HEK293 (cell line): ENCODE measurements around the gene STARD5.

ENCODE experiments used
- ZBTB21 ChIP-seq: fragments of 450-650 bp; formaldehyde crosslinking; IDR thresholded peaks from 2 replicates; pipeline ENCODE4 v1.5.1; 2017; ENCODE audit warnings: missing biosample characterization, missing genetic modification characterization
- ZNF24 ChIP-seq: fragments of 450-650 bp; formaldehyde crosslinking; IDR thresholded peaks from 2 replicates; pipeline ENCODE4 v1.5.1; 2016; ENCODE audit warnings: missing biosample characterization, missing genetic modification characterization
- ZNF324 ChIP-seq: fragments of 450-650 bp; formaldehyde crosslinking; IDR thresholded peaks from 2 replicates; pipeline ENCODE4 v1.5.1; 2016; ENCODE audit warnings: missing biosample characterization, missing genetic modification characterization
- ZNF785 ChIP-seq: fragments of 450-650 bp; formaldehyde crosslinking; IDR thresholded peaks from 2 replicates; pipeline ENCODE4 v1.5.1; 2016; ENCODE audit warnings: missing biosample characterization, missing genetic modification characterization
- TF ChIP-seq, protein P1 (sequence below): fragments of 450-650 bp; formaldehyde crosslinking; IDR thresholded peaks from 2 replicates; pipeline ENCODE4 v1.5.1; 2016; ENCODE audit warnings: missing biosample characterization, missing genetic modification characterization
- TF ChIP-seq, protein P2 (sequence below): fragments of 450-650 bp; formaldehyde crosslinking; IDR thresholded peaks from 2 replicates; pipeline ENCODE4 v1.5.1; 2016; ENCODE audit warnings: missing biosample characterization, missing genetic modification characterization, low read depth
- TF ChIP-seq, protein P3 (sequence below): fragments of 450-650 bp; formaldehyde crosslinking; IDR thresholded peaks from 2 replicates; pipeline ENCODE4 v1.5.1; 2017; ENCODE audit warnings: missing biosample characterization, missing genetic modification characterization

- TF ChIP-seq, protein P1, sequence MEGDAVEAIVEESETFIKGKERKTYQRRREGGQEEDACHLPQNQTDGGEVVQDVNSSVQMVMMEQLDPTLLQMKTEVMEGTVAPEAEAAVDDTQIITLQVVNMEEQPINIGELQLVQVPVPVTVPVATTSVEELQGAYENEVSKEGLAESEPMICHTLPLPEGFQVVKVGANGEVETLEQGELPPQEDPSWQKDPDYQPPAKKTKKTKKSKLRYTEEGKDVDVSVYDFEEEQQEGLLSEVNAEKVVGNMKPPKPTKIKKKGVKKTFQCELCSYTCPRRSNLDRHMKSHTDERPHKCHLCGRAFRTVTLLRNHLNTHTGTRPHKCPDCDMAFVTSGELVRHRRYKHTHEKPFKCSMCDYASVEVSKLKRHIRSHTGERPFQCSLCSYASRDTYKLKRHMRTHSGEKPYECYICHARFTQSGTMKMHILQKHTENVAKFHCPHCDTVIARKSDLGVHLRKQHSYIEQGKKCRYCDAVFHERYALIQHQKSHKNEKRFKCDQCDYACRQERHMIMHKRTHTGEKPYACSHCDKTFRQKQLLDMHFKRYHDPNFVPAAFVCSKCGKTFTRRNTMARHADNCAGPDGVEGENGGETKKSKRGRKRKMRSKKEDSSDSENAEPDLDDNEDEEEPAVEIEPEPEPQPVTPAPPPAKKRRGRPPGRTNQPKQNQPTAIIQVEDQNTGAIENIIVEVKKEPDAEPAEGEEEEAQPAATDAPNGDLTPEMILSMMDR (tag by site-specific recombination): no peak
- TF ChIP-seq, protein P2, sequence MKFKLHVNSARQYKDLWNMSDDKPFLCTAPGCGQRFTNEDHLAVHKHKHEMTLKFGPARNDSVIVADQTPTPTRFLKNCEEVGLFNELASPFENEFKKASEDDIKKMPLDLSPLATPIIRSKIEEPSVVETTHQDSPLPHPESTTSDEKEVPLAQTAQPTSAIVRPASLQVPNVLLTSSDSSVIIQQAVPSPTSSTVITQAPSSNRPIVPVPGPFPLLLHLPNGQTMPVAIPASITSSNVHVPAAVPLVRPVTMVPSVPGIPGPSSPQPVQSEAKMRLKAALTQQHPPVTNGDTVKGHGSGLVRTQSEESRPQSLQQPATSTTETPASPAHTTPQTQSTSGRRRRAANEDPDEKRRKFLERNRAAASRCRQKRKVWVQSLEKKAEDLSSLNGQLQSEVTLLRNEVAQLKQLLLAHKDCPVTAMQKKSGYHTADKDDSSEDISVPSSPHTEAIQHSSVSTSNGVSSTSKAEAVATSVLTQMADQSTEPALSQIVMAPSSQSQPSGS (tag by site-specific recombination): no peak
- TF ChIP-seq ZBTB21 (tag by site-specific recombination): no peak
- TF ChIP-seq, protein P3, sequence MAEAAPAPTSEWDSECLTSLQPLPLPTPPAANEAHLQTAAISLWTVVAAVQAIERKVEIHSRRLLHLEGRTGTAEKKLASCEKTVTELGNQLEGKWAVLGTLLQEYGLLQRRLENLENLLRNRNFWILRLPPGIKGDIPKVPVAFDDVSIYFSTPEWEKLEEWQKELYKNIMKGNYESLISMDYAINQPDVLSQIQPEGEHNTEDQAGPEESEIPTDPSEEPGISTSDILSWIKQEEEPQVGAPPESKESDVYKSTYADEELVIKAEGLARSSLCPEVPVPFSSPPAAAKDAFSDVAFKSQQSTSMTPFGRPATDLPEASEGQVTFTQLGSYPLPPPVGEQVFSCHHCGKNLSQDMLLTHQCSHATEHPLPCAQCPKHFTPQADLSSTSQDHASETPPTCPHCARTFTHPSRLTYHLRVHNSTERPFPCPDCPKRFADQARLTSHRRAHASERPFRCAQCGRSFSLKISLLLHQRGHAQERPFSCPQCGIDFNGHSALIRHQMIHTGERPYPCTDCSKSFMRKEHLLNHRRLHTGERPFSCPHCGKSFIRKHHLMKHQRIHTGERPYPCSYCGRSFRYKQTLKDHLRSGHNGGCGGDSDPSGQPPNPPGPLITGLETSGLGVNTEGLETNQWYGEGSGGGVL (tag by site-specific recombination): no peak
- TF ChIP-seq ZNF324: no peak
- no peak for TF ChIP-seq ZNF24 (tag by site-specific recombination)
- TF ChIP-seq ZNF785: no peak
Observed at GRCh38 chr15:81265256-81265943, 58.5 kb downstream of the STARD5 start.
